Activated CD8-positive, alpha-beta memory T cell treated with anti-CD3 and anti-CD28 coated beads for 48 hours (primary cell): ENCODE data around the gene ANGPTL1.
"Not testable (repeated sequence)": the region's sequence is repeated elsewhere in the genome, so short reads cannot be mapped to it uniquely, and the experiment has no call there.

Source experiments
- DNase-seq, 3 experiments: peaks; one replicate each; pipeline ENCODE4 v3.0.0-alpha.2; 2020; ENCODE audit warnings: low read depth in 2 of 3, low spot score in 2 of 3

ANGPTL1 gene

GRCh38 chr1:178867670-178868069 lies 3.2 kb downstream of the ANGPTL1 start:
- no peak for DNase-seq

DNA sequence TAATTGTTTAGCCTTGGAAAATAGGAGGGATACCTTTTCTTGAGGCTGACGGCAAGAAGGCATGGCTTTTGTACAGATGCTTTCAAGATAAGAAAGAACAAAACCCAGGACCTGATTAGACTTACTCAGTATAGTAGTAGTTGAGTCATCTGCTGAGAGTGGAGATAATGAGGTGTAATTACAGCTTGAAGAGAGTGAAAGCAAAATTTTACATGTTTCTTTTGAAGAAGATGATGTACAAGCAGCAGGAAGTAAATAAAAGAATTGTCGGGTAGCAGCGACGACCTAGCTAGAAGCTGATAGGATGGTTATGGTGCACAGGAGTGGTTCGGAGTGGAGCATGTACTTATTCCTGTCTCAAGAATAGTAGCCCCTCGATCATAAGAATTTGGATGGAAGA lies 6.6 kb downstream of the ANGPTL1 start:
- no peak for DNase-seq

DNA sequence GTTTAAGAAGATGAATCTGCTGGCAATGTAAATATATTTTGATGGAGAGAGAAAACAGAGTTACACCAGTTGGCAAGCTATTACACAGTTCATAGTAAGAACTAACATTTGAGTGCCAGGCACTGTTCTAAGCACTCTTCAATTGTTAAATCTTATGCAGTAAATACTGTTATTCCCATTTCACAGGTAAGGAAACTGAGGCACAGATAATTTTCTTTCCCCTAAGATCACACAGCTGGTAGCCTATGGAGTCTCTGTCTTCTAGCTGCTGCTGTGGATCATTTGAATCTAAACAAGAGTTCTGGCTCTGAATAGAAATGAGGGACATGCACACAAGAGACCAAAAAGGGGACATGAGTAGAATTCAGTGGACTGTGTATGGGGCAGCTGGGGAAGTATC lies 8.0 kb downstream of the ANGPTL1 start:
- DNase-seq, result no peak

- DNase-seq, result no peak
Measured at GRCh38 chr1:178862416-178862815, 8.5 kb downstream of the ANGPTL1 start.

DNA sequence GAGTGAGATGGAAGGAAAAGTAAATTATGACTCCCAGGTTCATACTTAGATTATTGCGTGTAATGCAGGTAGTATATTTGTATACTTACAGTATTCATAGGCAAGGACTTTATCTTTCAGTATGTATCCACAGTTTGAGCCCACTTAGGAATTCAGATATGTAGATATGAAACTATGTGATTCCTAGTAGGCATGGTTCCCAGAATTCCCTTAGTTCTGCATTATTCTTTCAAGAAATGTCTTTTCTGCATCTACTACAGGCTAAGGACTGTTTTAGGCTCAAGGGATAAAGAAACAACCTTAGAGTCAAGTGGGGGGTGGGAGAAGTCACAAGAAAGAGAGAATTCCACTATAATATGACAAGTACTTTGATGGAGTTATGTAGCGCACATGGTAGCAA lies 13.8 kb downstream of the ANGPTL1 start:
- no peak for DNase-seq

- DNase-seq, result no peak
Measured at GRCh38 chr1:178849918-178850317, 21.0 kb downstream of the ANGPTL1 start.

- not testable (repeated sequence) for DNase-seq
Measured at GRCh38 chr1:178847919-178848318, 23.0 kb downstream of the ANGPTL1 start.

- no peak for DNase-seq
Measured at GRCh38 chr1:178847396-178847849, 23.5 kb downstream of the ANGPTL1 start.

GRCh38 chr1:178846306-178846705 lies 24.6 kb downstream of the ANGPTL1 start:
- DNase-seq, result no peak

GRCh38 chr1:178844436-178844835 lies 26.4 kb downstream of the ANGPTL1 start:
- no peak for DNase-seq

DNA sequence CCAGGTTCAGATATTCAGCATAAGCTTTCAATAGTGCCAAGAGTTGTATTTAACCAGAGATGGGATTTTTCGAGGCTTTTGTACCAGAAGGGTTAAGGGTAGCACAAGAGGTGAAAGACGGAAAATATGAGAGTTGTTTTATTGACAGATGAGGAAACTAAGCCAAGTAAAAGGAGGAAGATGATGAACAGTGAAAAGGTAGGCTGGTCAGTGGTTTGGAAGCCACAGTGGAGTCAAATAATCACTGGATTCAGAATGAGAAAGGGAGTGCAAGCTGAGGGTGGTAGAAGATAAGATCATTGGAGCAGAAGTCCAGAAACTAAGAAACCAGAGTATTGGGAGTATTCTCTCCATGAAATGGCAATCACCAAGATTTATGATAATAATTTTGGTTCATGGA lies 45.7 kb downstream of the ANGPTL1 start:
- DNase-seq, result no peak

GRCh38 chr1:178821134-178821866 lies 49.6 kb downstream of the ANGPTL1 start:
- no peak for DNase-seq

DNA sequence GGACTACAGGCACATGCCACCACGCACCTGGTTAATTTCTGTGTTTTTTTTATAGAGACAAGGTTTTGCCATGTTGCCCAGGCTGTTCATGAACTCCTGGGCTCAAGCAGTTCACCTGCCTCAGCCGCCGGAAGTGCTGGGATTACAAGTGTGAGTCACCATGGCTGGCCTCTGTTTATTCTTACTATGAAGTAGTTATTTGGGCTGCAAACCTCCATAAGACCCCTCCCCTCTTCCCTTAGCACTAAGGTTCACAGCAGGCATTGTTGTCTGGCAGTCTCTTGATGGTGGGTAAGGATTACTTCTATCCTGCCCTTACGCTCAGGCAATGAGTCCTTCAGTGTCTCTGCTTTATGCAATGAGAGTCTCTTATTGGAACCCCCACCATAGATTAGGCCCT lies 51.8 kb downstream of the ANGPTL1 start:
- no peak for DNase-seq

- no peak for DNase-seq
Measured at GRCh38 chr1:178818416-178818815, 52.5 kb downstream of the ANGPTL1 start.

- no peak for DNase-seq
Measured at GRCh38 chr1:178810585-178810984, 60.3 kb downstream of the ANGPTL1 start.

- DNase-seq, result no peak
Measured at GRCh38 chr1:178808529-178808928, 62.3 kb downstream of the ANGPTL1 start.

DNA sequence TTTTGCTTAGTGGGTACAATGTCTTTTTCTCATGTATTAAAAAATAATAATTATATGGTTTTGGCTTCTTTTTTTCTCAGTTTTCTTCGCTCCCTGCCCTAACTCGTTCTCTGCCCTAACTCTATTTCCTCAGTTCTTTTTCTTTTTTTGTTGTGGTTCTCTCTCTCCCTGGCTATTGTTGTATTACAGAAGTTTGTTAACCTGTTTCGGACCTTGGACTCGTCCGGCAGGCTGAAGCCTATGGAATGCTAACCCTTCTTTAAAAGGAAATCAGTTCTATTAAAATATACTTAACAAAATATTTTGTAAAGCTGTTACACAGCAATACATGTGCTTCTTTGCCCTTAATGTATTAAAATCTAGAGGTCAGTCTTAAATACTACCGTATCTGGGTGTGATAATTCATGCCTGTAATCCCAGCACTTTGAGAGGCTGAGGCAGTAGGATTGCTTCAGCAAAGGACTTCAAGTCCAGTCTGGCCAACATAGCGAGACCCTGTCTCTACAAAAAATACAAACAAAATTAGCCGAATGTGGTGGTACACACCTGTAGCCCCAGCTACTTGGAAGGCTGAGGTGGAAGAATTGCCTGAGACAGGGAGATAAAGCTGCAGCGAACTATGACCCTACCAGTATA lies 64.1 kb downstream of the ANGPTL1 start:
- DNase-seq, result no peak

DNA sequence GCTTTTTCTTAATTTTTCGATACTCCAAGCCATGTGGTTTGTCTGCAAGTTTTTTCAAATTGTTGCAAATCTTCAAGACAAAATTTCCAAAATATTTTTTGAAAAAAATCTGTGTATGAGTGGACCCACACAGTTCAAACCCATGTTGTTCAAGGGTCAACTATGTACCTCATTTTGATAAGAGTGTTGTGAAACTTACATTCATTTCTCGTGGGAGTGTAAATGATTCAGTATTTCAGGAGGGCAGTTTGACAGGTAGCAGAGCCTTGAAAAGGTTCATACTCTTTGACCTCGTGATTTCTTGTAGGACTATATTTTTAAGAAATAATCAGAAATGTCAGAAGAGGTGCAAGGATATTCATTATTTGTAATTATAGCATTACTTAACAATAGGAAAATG lies 68.0 kb downstream of the ANGPTL1 start:
- no peak for DNase-seq
